GM18861 (cell line): Measurements from ENCODE around the gene SYNE1.
"Not testable (repeated sequence)": the region's sequence is repeated elsewhere in the genome, so short reads cannot be mapped to it uniquely, and the experiment has no call there.

Source experiments
- ATAC-seq: cut with Tn5 transposase; IDR thresholded peaks from one replicate; pipeline ENCODE4 v1.9.1; 2021; ENCODE audit not compliant: unreplicated experiment

Gene SYNE1, protein sequence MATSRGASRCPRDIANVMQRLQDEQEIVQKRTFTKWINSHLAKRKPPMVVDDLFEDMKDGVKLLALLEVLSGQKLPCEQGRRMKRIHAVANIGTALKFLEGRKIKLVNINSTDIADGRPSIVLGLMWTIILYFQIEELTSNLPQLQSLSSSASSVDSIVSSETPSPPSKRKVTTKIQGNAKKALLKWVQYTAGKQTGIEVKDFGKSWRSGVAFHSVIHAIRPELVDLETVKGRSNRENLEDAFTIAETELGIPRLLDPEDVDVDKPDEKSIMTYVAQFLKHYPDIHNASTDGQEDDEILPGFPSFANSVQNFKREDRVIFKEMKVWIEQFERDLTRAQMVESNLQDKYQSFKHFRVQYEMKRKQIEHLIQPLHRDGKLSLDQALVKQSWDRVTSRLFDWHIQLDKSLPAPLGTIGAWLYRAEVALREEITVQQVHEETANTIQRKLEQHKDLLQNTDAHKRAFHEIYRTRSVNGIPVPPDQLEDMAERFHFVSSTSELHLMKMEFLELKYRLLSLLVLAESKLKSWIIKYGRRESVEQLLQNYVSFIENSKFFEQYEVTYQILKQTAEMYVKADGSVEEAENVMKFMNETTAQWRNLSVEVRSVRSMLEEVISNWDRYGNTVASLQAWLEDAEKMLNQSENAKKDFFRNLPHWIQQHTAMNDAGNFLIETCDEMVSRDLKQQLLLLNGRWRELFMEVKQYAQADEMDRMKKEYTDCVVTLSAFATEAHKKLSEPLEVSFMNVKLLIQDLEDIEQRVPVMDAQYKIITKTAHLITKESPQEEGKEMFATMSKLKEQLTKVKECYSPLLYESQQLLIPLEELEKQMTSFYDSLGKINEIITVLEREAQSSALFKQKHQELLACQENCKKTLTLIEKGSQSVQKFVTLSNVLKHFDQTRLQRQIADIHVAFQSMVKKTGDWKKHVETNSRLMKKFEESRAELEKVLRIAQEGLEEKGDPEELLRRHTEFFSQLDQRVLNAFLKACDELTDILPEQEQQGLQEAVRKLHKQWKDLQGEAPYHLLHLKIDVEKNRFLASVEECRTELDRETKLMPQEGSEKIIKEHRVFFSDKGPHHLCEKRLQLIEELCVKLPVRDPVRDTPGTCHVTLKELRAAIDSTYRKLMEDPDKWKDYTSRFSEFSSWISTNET (N-terminal part only)

GRCh38 chr6:152637296-152638047 is at the start of gene SYNE1:
Gene SYNE1 (minus strand): TSS chr6:152637362. CDS start chr6:152628331, 9,031 bp downstream.
- no peak for ATAC-seq

DNA sequence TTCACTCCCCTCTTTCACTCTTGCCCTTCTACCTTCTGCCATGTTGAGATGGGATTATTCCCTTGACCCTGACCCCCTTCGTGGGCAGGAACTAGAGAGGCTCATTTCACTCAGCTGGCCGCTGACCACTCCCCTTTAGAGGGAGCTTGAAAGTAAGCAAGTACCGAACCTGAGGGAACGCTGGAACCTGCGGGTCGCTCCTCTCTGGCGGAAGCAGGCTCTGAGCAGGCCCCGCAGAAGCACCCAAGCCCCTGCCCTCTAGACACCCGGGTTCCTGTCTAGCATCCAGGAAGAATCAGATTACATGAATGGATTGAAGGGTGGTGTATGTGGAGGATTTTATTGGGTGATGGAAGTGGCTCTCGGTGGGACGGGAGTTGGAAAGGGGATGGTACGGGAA is 48.7 kb upstream of the SYNE1 start:
- ATAC-seq, result no peak

GRCh38 chr6:152682935-152683334 is 45.8 kb upstream of the SYNE1 start:
- not testable (repeated sequence) for ATAC-seq

DNA sequence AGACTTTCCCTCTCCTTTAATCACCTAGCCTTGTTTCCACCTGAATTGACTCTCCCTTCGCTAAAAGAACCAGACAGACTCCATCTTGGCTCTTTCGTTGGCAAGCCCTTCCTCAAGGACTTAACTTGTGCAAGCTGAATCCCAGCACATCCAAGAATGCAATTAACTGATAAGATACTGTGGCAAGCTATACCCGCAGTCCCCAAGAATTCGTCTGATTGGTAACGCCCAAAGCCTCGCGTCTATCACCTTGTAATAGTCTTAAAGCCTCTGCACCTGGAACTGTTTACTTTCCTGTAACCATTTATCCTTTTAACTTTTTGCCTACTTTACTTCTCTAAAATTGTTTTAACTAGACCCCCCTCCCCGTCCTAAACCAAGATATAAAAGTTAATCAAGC is 45.0 kb upstream of the SYNE1 start:
- no peak for ATAC-seq

- ATAC-seq, result no peak
Measured at GRCh38 chr6:152680879-152681517, 43.8 kb upstream of the SYNE1 start.

GRCh38 chr6:152680151-152680550 is 43.0 kb upstream of the SYNE1 start:
- no peak for ATAC-seq

- no peak for ATAC-seq
Measured at GRCh38 chr6:152673236-152673635, 36.1 kb upstream of the SYNE1 start.

- no peak for ATAC-seq
Measured at GRCh38 chr6:152671171-152671570, 34.0 kb upstream of the SYNE1 start.

DNA sequence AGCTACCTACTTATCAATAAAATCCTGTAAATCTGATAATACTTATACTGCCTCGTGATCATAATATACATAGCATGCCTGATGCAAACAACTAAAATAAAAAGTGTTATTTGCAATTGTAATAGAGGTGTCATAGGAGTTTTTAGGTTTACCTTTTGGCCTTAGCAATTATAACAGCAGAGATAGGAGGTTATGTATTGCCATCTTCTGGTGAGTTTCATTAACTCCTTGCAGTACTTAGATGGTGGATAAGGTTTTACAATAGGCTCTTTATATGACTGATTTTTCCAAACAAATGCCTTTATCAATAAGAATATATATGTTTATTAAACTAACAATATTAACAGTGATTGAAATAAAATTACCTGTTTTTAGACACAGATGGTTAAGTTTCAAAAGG is 32.7 kb upstream of the SYNE1 start:
- no peak for ATAC-seq

DNA sequence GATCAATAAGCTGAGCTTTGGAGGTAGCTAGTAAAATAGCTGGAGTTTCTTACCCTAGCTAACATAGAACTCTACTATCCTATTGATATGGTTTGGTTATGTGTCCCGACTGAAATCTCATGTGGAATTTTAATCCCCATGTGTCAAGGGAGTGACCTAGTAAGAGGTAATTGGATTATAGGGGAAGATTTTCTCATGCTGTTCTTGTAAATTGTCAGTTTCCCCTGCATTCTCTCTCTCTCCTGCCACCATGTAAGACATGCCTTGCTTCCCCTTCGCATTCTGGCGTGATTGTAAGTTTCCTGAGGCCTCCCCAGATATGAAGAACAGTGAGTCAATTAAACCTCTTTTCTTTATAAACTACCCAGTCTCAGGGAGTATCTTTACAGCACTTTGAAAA is 24.6 kb upstream of the SYNE1 start:
- no peak for ATAC-seq

GRCh38 chr6:152651986-152652385 is 14.8 kb upstream of the SYNE1 start:
- no peak for ATAC-seq

GRCh38 chr6:152648105-152648504 is 10.9 kb upstream of the SYNE1 start:
- ATAC-seq, result no peak

DNA sequence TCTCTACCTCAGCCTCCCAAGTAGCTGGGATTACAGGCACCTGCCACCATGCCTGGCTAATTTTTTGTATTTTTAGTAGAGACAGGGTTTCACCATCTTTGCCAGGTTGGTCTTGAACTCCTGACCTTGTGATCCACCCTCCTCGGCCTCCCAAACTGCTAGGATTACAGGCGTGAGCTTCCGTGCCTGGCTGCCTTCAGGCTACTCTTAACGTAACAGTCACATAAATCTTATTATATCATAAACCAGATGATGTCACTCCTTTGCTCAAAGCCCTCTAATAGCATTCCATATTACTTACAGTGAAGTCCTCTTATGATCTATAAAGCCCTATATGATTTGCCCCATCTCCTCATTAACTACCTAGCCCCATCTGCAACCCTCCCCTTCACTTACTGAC is 9.6 kb upstream of the SYNE1 start:
- ATAC-seq, result not testable (repeated sequence)

DNA sequence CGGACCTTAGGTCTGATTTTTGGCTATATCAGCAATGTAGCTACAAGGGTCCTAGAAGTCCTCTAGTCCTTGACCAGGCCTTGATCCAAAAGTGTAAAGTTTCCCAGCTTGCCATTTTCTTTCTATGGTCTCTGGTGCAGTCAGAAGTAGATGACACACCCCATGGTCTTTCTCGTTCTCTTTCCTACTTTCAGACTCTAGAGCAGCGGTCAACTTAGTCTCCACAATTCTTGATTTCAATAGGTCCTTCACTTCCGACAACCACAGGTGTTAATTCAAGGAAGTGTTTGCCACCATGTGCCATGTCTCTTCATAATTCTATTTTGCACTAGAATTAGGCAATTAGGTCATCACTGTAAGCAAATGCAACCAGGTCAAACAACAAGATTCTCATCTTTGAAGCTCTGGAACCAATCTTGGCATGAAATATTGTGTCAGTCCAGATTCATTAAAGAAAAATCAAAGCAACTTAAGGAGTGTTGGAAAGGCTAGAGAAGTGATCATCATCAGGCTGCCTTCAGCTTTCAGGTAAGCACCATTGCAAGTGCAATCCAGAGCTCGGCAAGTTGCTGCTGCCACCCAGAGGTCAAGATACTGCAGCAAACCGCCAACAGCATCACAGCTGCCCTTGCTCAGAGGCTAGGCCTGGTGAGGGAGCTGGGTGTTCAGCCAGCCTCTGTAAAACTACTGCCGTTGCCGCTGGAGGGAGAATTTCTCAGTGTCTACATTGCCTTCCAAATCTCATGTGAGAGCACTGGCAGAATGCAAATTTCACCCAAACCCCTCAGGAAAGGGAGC is 5.6 kb upstream of the SYNE1 start:
- ATAC-seq, result peak; percentile 68

- no peak for ATAC-seq
Measured at GRCh38 chr6:152636609-152637295, 410 bp downstream of the SYNE1 start.

- ATAC-seq, result no peak
Measured at GRCh38 chr6:152636021-152636608, 1.0 kb downstream of the SYNE1 start.

DNA sequence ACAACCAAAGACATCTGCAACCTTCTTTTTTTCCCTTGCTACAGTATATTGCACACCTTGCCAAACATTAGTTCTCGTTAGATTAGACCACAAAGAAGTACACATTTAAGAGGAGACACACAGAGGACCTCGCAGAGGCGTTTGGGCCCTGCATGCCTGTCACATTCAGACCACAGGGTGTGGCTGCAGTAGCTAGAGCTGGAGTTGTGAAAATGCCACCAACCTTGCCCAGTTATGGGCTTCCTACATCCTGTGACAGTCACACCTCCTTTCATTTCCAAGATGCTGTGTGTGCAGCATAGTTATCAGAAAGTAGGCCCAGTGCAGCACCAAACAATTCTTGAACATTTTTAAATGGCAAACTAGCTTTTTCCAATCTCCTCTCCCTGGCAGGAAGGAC is 2.4 kb downstream of the SYNE1 start:
- no peak for ATAC-seq

DNA sequence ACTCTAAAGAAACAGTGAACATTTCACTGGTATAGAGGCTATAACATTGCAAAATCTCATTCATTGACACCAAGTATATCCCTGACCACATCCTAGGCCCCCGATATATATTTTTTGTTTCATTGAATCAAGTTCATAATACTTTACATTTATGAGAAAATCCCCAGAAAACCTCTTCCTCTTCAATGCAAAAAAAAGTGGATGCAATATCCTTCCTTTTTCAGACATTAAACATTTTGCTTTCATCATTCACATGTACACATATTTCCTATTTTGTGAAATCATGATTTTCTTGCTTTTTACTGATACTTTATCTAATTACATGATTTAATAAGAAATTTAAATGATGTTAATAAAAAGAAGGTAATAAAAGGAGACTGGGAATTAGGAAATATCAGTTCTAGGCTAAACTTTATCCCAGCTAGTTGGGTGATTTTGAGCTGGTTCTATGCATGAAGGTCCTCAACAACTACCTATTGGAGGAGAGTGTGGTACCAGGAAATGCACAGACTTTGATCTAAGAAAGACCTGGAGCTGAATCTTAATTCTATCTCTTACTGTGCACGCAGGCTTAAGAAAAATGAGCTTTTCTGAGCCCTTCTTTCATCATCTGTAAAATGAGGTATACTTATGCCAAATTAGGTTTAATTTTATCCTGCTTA is 4.9 kb downstream of the SYNE1 start:
- no peak for ATAC-seq
